Activated T-helper 9 cell treated with anti-CD3 and anti-CD28 coated beads, Interleukin-2, amount 50 U/mL, for 16 hours (primary cell): ENCODE data around the gene FGF1.
A peak's percentile ranks its signal among the peaks of the same experiment; 100 is the strongest.

Source experiments
- DNase-seq: peaks from one replicate; pipeline ENCODE4 v3.0.0-alpha.2; 2020; ENCODE audit warnings: low read depth

Gene FGF1

GRCh38 chr5:142685418-142686209, at the start of gene FGF1:
Gene FGF1 (minus strand): TSS chr5:142686090. CDS start chr5:142614127, 71,963 bp downstream.
- no peak for DNase-seq

- no peak for DNase-seq
These were observed 41.8 kb upstream of the FGF1 start for GRCh38 chr5:142727735-142728047.

GRCh38 chr5:142726188-142726731, 40.4 kb upstream of the FGF1 start:
- DNase-seq: no peak

- DNase-seq: no peak
These were observed 39.6 kb upstream of the FGF1 start for GRCh38 chr5:142725231-142726187.

- DNase-seq: no peak
These were observed 38.9 kb upstream of the FGF1 start for GRCh38 chr5:142724821-142725220.

GRCh38 chr5:142722896-142723295, 37.0 kb upstream of the FGF1 start:
- DNase-seq: no peak

GRCh38 chr5:142722146-142722545, 36.3 kb upstream of the FGF1 start:
- no peak for DNase-seq

GRCh38 chr5:142720641-142721271, 34.9 kb upstream of the FGF1 start:
- no peak for DNase-seq

GRCh38 chr5:142719836-142720370, 34.0 kb upstream of the FGF1 start:
- DNase-seq: no peak

- no peak for DNase-seq
These were observed 31.8 kb upstream of the FGF1 start for GRCh38 chr5:142717582-142718215.

GRCh38 chr5:142716963-142717362, 31.1 kb upstream of the FGF1 start:
- DNase-seq: peak; percentile 13

- DNase-seq: no peak
These were observed 29.4 kb upstream of the FGF1 start for GRCh38 chr5:142715291-142715690.

- peak; percentile 80 for DNase-seq
These were observed 27.3 kb upstream of the FGF1 start for GRCh38 chr5:142713121-142713706.

- DNase-seq: no peak
These were observed 17.3 kb upstream of the FGF1 start for GRCh38 chr5:142703153-142703552.

- no peak for DNase-seq
These were observed 15.9 kb upstream of the FGF1 start for GRCh38 chr5:142701673-142702311.

- DNase-seq: no peak
These were observed 14.7 kb upstream of the FGF1 start for GRCh38 chr5:142700566-142700965.

GRCh38 chr5:142699184-142699720, 13.4 kb upstream of the FGF1 start:
- DNase-seq: peak; percentile 62

GRCh38 chr5:142698447-142699183, 12.7 kb upstream of the FGF1 start:
- no peak for DNase-seq

GRCh38 chr5:142697356-142698255, 11.7 kb upstream of the FGF1 start:
- no peak for DNase-seq
